GM18517 (cell line): ENCODE data around the gene DBH.

Experiments used
- ATAC-seq: cut with Tn5 transposase; IDR thresholded peaks from one replicate; pipeline ENCODE4 v1.9.1; 2021; ENCODE audit warnings: mild to moderate bottlenecking, moderate library complexity; ENCODE audit not compliant: unreplicated experiment

The DBH gene

GRCh38 chr9:133641861-133642595 is 5.9 kb downstream of the DBH start:
- ATAC-seq: no peak

- ATAC-seq: no peak
Measured at GRCh38 chr9:133642708-133643361, 6.7 kb downstream of the DBH start.

GRCh38 chr9:133643362-133643755 is 7.2 kb downstream of the DBH start:
- ATAC-seq: no peak

- no peak for ATAC-seq
Measured at GRCh38 chr9:133643978-133644760, 8.0 kb downstream of the DBH start.

GRCh38 chr9:133645021-133645765 is 9.0 kb downstream of the DBH start:
- no peak for ATAC-seq

- no peak for ATAC-seq
Measured at GRCh38 chr9:133647148-133647547, 11.0 kb downstream of the DBH start.

GRCh38 chr9:133647765-133648469 is 11.8 kb downstream of the DBH start:
- ATAC-seq: no peak

- ATAC-seq: no peak
Measured at GRCh38 chr9:133649194-133649593, 13.0 kb downstream of the DBH start.

- no peak for ATAC-seq
Measured at GRCh38 chr9:133650026-133650425, 13.9 kb downstream of the DBH start.

GRCh38 chr9:133653638-133654037 is 17.5 kb downstream of the DBH start:
- no peak for ATAC-seq

- no peak for ATAC-seq
Measured at GRCh38 chr9:133654736-133655657, 18.8 kb downstream of the DBH start.

- no peak for ATAC-seq
Measured at GRCh38 chr9:133655701-133656100, 19.5 kb downstream of the DBH start.

GRCh38 chr9:133656211-133657119 is 20.3 kb downstream of the DBH start:
- ATAC-seq: no peak

GRCh38 chr9:133657120-133657661 is 21.0 kb downstream of the DBH start:
- no peak for ATAC-seq

- ATAC-seq: no peak
Measured at GRCh38 chr9:133658442-133659431, 22.6 kb downstream of the DBH start.

- ATAC-seq: no peak
Measured at GRCh38 chr9:133659516-133659915, 23.4 kb downstream of the DBH start.
